Gastrocnemius medialis (tissue), 4 donors: ENCODE results near the gene AP5B1.

ENCODE experiments used
- CTCF ChIP-seq, 5 experiments: fragments of 450-650 bp in 3 of 5; fragments of 200-600 bp in 2 of 5; sonication (generic) in 2 of 5; IDR thresholded peaks in 4 of 5; conservative IDR thresholded peaks in 1 of 5; 1 replicate in 4 of 5; 2 replicates in 1 of 5; pipeline ENCODE4 v1.5.1; 2016 to 2019; ENCODE audit warnings: antibody characterized with exemption in 5 of 5, mild to moderate bottlenecking in 3 of 5, moderate library complexity in 3 of 5
- POLR2A ChIP-seq, 2 donors: fragments of 450-650 bp; IDR thresholded peaks; one replicate each; pipeline ENCODE4 v1.6.1; 2017; ENCODE audit warnings: antibody characterized with exemption in 2 of 2, mild to moderate bottlenecking in 2 of 2, moderate library complexity in 2 of 2

- TF ChIP-seq CTCF (IDR thresholded peaks at IDR 0.05 in 4 of 5, conservative IDR thresholded peaks at IDR 0.05 in 1 of 5) (no peak), POLR2A (IDR thresholded peaks at IDR 0.05) (no peak)
Measured at GRCh38 chr11:65794570-65795510, 14.1 kb upstream of the AP5B1 start.
